GM23338 (cell line): ENCODE results near the gene FARP1. TPM values are rescaled to one million over a fixed set of nuclear protein-coding genes. Genes with fewer than 3 reads are reported as not detected.

Source experiments
- ATAC-seq: fragments of 200-7000 bp; cut with Tn5 transposase; 3 replicates; pipeline ENCODE4 v1.9.1; 2020
- DNase-seq: peaks from one replicate; pipeline ENCODE4 v3.0.0-alpha.2; 2015; ENCODE audit warnings: low spot score
- H2AFZ ChIP-seq: fragments of 200-600 bp; sonication (generic); 2 replicates; pipeline ENCODE4 v1.8.0; 2016; ENCODE audit warnings: antibody characterized with exemption, mild to moderate bottlenecking, moderate library complexity
- H3F3A ChIP-seq: fragments of 200-600 bp; sonication (generic); replicated peaks from 2 replicates; pipeline ENCODE4 v1.8.0; 2017; ENCODE audit warnings: antibody characterized with exemption, mixed run types, low read depth
- H3K27ac ChIP-seq: fragments of 200-600 bp; sonication (generic); 2 replicates; pipeline ENCODE4 v1.6.1; 2016; ENCODE audit warnings: low read depth
- H3K27me3 ChIP-seq: fragments of 200-600 bp; sonication (generic); 2 replicates; pipeline ENCODE4 v1.8.0; 2016; ENCODE audit warnings: mild to moderate bottlenecking, mixed run types, moderate library complexity; ENCODE audit not compliant: insufficient read depth
- H3K36me3 ChIP-seq: fragments of 200-600 bp; sonication (generic); 2 replicates; pipeline ENCODE4 v1.8.0; 2016; ENCODE audit warnings: mild to moderate bottlenecking; ENCODE audit not compliant: insufficient read depth
- H3K4me1 ChIP-seq: fragments of 200-600 bp; sonication (generic); 2 replicates; pipeline ENCODE4 v1.8.0; 2016; ENCODE audit warnings: mild to moderate bottlenecking, moderate library complexity; ENCODE audit not compliant: insufficient read depth
- H3K4me2 ChIP-seq: fragments of 200-600 bp; sonication (generic); 2 replicates; pipeline ENCODE4 v1.7.1; 2017; ENCODE audit warnings: mixed run types
- H3K4me3 ChIP-seq: fragments of 200-600 bp; sonication (generic); 2 replicates; pipeline ENCODE4 v1.6.1; 2016; ENCODE audit warnings: mixed run types
- H3K79me2 ChIP-seq: fragments of 200-600 bp; sonication (generic); replicated peaks from 2 replicates; pipeline ENCODE4 v1.8.0; 2017; ENCODE audit warnings: mild to moderate bottlenecking; ENCODE audit not compliant: insufficient read depth
- H3K9me2 ChIP-seq: fragments of 200-600 bp; sonication (generic); 2 replicates; pipeline ENCODE4 v1.8.0; 2017; ENCODE audit not compliant: insufficient read depth
- H4K20me1 ChIP-seq: fragments of 200-600 bp; sonication (generic); replicated peaks from 2 replicates; pipeline ENCODE4 v1.8.0; 2017; ENCODE audit warnings: mild to moderate bottlenecking; ENCODE audit not compliant: insufficient read depth
- H3K27ac Mint-ChIP-seq: 2 replicates; pipeline ENCODE4 v1.8.0; 2020; ENCODE audit warnings: inconsistent platforms, mild to moderate bottlenecking, moderate library complexity, mixed read lengths
- H3K27me3 Mint-ChIP-seq: 3 replicates; pipeline ENCODE4 v1.8.0; 2022; ENCODE audit warnings: low read depth, mild to moderate bottlenecking, moderate library complexity, mixed read lengths, inconsistent platforms; ENCODE audit not compliant: insufficient read depth, poor library complexity
- H3K36me3 Mint-ChIP-seq: 3 replicates; pipeline ENCODE4 v1.8.0; 2021; ENCODE audit warnings: low read depth, mild to moderate bottlenecking, inconsistent platforms, moderate library complexity, mixed read lengths
- H3K4me1 Mint-ChIP-seq: 3 replicates; pipeline ENCODE4 v1.8.0; 2020; ENCODE audit warnings: mild to moderate bottlenecking, inconsistent platforms, mixed read lengths
- H3K4me3 Mint-ChIP-seq: 3 replicates; pipeline ENCODE4 v1.8.0; 2021; ENCODE audit warnings: moderate library complexity, mild to moderate bottlenecking, inconsistent platforms, mixed read lengths
- H3K9me3 Mint-ChIP-seq: 3 replicates; pipeline ENCODE4 v1.8.0; 2020; ENCODE audit warnings: moderate library complexity, mild to moderate bottlenecking, inconsistent platforms, mixed read lengths
- CREB1 ChIP-seq: fragments of 250-450 bp; sonication (Bioruptor Pico); IDR thresholded peaks from 2 replicates; pipeline ENCODE4 v1.5.0; 2020; ENCODE audit warnings: low read depth, mild to moderate bottlenecking, moderate library complexity
- JUNB ChIP-seq: IDR thresholded peaks from one replicate; pipeline ENCODE4 v1.6.1; 2016; ENCODE audit warnings: antibody characterized with exemption; ENCODE audit not compliant: unreplicated experiment
- ZNF114 ChIP-seq: fragments of 250-450 bp; sonication (Bioruptor Pico); IDR thresholded peaks from 2 replicates; pipeline ENCODE4 v1.5.0; 2020; ENCODE audit warnings: mild to moderate bottlenecking, moderate library complexity
- polyA plus RNA-seq: library from polyadenylated mRNA; unstranded; fragments of >200 nt; fragmentation: Nextera tagmentation; extraction: Ambion mirVana; gene quantifications from 2 replicates; pipeline ENCODE4 v1.2.1, GENCODE V29; 2016
- total RNA-seq: library from RNA; depleted of rRNA; stranded (reverse); fragments of >200 nt; shearing (Covaris generic); gene quantifications from 2 replicates; pipeline ENCODE4 v1.2.3, GENCODE V29; 2014
- TF ChIP-seq, protein P1 (sequence below): fragments of 250-450 bp; sonication (Bioruptor Pico); IDR thresholded peaks from 2 replicates; pipeline ENCODE4 v1.5.0; 2020; ENCODE audit warnings: mild to moderate bottlenecking, moderate library complexity
- TF ChIP-seq, protein P2 (sequence below): IDR thresholded peaks from 2 replicates; pipeline ENCODE4 v1.6.1; 2016; ENCODE audit warnings: antibody characterized with exemption

FARP1 gene
- total and polyA plus RNA-seq, 2 experiments from 2014 or later, result 53.6 to 82.5 TPM

DNA sequence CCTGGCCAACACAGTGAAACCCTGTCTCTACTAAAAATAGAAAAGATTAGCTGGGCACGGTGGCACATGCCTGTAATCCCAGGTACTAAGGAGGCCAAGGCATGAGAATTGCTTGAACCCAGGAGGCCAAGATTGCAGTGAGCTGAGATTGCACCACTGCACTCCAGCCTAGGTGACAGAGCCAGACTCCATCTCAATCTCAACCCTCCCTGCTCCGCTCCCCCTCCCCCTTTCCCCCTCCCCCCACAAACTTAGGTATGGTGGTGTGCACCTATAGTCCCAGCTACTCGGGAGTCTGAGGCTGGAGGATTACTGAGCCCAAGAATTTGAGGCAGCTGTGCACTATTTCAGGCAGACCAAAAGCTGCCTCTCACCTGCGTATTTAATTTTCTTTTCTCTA is 55.8 kb downstream of the FARP1 start:
- Mint-ChIP-seq H3K27me3 (no peaks in the 10 kb centered on the region), H3K4me3 (no peak overlapping the region), H3K36me3 (peaks cover 13% of the 10 kb centered on the region), H3K4me1 (peaks cover 56% of the 10 kb centered on the region), H3K9me3 (peaks cover 2% of the 10 kb centered on the region; the same call in 2 of the 3 replicates), H3K27ac (no peak overlapping the region)
- peaks cover 58% of the 10 kb centered on the region for H3K4me1 ChIP-seq
- no peaks in the 10 kb centered on the region for H3K27me3 ChIP-seq
- H3K27ac ChIP-seq, result peak overlapping the region; percentile 97
- peaks cover 10% of the 10 kb centered on the region; the same call in 1 of the 2 replicates for H3F3A ChIP-seq
- H3K4me2 ChIP-seq, result peak overlapping the region; percentile 68
- peaks cover 77% of the 10 kb centered on the region for H3K79me2 ChIP-seq
- TF ChIP-seq, protein P1, sequence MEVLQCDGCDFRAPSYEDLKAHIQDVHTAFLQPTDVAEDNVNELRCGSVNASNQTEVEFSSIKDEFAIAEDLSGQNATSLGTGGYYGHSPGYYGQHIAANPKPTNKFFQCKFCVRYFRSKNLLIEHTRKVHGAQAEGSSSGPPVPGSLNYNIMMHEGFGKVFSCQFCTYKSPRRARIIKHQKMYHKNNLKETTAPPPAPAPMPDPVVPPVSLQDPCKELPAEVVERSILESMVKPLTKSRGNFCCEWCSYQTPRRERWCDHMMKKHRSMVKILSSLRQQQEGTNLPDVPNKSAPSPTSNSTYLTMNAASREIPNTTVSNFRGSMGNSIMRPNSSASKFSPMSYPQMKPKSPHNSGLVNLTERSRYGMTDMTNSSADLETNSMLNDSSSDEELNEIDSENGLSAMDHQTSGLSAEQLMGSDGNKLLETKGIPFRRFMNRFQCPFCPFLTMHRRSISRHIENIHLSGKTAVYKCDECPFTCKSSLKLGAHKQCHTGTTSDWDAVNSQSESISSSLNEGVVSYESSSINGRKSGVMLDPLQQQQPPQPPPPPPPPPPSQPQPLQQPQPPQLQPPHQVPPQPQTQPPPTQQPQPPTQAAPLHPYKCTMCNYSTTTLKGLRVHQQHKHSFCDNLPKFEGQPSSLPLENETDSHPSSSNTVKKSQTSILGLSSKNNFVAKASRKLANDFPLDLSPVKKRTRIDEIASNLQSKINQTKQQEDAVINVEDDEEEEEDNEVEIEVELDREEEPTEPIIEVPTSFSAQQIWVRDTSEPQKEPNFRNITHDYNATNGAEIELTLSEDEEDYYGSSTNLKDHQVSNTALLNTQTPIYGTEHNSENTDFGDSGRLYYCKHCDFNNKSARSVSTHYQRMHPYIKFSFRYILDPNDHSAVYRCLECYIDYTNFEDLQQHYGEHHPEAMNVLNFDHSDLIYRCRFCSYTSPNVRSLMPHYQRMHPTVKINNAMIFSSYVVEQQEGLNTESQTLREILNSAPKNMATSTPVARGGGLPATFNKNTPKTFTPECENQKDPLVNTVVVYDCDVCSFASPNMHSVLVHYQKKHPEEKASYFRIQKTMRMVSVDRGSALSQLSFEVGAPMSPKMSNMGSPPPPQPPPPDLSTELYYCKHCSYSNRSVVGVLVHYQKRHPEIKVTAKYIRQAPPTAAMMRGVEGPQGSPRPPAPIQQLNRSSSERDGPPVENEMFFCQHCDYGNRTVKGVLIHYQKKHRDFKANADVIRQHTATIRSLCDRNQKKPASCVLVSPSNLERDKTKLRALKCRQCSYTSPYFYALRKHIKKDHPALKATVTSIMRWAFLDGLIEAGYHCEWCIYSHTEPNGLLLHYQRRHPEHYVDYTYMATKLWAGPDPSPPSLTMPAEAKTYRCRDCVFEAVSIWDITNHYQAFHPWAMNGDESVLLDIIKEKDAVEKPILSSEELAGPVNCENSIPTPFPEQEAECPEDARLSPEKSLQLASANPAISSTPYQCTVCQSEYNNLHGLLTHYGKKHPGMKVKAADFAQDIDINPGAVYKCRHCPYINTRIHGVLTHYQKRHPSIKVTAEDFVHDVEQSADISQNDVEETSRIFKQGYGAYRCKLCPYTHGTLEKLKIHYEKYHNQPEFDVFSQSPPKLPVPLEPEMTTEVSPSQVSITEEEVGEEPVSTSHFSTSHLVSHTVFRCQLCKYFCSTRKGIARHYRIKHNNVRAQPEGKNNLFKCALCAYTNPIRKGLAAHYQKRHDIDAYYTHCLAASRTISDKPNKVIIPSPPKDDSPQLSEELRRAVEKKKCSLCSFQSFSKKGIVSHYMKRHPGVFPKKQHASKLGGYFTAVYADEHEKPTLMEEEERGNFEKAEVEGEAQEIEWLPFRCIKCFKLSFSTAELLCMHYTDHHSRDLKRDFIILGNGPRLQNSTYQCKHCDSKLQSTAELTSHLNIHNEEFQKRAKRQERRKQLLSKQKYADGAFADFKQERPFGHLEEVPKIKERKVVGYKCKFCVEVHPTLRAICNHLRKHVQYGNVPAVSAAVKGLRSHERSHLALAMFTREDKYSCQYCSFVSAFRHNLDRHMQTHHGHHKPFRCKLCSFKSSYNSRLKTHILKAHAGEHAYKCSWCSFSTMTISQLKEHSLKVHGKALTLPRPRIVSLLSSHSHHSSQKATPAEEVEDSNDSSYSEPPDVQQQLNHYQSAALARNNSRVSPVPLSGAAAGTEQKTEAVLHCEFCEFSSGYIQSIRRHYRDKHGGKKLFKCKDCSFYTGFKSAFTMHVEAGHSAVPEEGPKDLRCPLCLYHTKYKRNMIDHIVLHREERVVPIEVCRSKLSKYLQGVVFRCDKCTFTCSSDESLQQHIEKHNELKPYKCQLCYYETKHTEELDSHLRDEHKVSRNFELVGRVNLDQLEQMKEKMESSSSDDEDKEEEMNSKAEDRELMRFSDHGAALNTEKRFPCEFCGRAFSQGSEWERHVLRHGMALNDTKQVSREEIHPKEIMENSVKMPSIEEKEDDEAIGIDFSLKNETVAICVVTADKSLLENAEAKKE (CRISPR knock-in tag), result no peak
- no peak for TF ChIP-seq ZNF114 (CRISPR knock-in tag)
- TF ChIP-seq, protein P2, sequence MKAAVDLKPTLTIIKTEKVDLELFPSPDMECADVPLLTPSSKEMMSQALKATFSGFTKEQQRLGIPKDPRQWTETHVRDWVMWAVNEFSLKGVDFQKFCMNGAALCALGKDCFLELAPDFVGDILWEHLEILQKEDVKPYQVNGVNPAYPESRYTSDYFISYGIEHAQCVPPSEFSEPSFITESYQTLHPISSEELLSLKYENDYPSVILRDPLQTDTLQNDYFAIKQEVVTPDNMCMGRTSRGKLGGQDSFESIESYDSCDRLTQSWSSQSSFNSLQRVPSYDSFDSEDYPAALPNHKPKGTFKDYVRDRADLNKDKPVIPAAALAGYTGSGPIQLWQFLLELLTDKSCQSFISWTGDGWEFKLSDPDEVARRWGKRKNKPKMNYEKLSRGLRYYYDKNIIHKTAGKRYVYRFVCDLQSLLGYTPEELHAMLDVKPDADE, result no peak
- TF ChIP-seq CREB1 (CRISPR knock-in tag), result no peak
- no peak for TF ChIP-seq JUNB
- H4K20me1 ChIP-seq, result no peaks in the 10 kb centered on the region; the same call in 1 of the 2 replicates
- no peak for ATAC-seq
- H3K36me3 ChIP-seq, result no peaks in the 10 kb centered on the region
- no peak for DNase-seq
- H3K4me3 ChIP-seq, result 0 out of 2 replicates have a peak overlapping the region, but pooled peaks have one; percentile 49
- no peak overlapping the region for H2AFZ ChIP-seq
- H3K9me2 ChIP-seq, result no peaks in the 10 kb centered on the region
